GM12875 (cell line): Measurements from ENCODE around the gene HAUS1.

Experiments
- H3K4me3 ChIP-seq: one replicate; pipeline ENCODE4 v1.5.1; 2011; ENCODE audit warnings: low read depth, low read length, control low read depth
- TF ChIP-seq, protein P1 (sequence below): IDR thresholded peaks from 2 replicates; pipeline ENCODE4 v1.5.1; 2011; ENCODE audit warnings: low read depth, mild to moderate bottlenecking, control low read depth, inconsistent platforms, low read length, moderate library complexity, borderline replicate concordance; ENCODE audit not compliant: insufficient read depth

Gene HAUS1

GRCh38 chr18:46095532-46095931, 8.7 kb upstream of the HAUS1 start:
- H3K4me3 ChIP-seq: no peak overlapping the region
- TF ChIP-seq, protein P1, sequence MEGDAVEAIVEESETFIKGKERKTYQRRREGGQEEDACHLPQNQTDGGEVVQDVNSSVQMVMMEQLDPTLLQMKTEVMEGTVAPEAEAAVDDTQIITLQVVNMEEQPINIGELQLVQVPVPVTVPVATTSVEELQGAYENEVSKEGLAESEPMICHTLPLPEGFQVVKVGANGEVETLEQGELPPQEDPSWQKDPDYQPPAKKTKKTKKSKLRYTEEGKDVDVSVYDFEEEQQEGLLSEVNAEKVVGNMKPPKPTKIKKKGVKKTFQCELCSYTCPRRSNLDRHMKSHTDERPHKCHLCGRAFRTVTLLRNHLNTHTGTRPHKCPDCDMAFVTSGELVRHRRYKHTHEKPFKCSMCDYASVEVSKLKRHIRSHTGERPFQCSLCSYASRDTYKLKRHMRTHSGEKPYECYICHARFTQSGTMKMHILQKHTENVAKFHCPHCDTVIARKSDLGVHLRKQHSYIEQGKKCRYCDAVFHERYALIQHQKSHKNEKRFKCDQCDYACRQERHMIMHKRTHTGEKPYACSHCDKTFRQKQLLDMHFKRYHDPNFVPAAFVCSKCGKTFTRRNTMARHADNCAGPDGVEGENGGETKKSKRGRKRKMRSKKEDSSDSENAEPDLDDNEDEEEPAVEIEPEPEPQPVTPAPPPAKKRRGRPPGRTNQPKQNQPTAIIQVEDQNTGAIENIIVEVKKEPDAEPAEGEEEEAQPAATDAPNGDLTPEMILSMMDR: no peak

DNA sequence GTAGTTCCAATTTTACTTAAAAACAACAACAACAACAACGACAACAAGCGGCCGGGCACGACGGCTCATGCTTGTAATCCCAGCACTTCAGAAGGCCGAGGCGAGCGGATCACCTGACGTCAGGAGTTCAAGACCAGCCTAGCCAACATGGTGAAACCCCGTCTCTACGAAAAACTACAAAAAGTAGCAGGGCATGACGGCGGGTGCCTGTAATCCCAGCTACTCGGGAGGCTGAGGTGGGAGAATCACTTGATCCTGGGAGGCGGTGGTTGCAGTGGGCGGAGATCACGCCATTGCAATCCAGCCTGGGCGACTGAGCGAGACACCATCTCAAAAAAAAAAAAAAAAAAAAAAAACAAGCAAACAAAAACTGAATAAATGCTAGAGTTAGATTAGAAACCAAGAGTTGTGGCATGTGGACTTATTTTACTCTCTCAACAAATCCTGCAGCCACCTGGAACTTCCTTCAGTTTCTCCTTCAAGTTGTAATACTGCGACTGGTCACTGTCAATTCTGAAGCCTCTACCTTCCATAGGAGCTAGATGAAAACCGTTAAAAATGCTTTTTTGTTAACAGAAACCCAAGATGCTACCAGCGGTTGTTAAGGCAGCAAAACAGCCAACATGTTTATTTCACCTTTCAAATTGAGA, 7.4 kb upstream of the HAUS1 start:
- TF ChIP-seq, protein P1: no peak
- H3K4me3 ChIP-seq: peak overlapping the region; percentile 82

DNA sequence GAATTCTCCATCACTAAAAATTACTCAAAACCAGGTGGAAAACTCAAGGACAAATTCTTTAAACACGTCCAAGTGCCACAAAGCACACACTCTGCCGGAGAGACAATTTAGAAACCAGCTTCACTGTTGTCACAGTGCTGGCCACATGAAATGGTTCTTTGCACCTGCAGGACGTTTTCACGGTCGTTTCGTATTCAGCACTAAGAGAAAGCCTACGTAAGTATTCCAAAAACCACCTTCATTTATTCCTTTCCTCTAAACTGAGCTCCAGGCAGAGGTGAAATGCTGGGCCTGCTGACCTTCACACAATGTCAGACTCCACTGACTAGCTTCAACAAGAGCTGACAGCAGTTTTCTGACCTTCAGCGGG, 6.8 kb upstream of the HAUS1 start:
- TF ChIP-seq, protein P1: no peak
- peak overlapping the region; percentile 82 for H3K4me3 ChIP-seq

- TF ChIP-seq, protein P1: no peak
Observed at GRCh38 chr18:46097801-46098615, 6.2 kb upstream of the HAUS1 start, which contains the start of gene ATP5F1A. Gene ATP5F1A, minus strand, starts transcription at chr18:46098296. Its CDS starts 65 bp downstream, at chr18:46098231.

GRCh38 chr18:46098616-46098933, 5.6 kb upstream of the HAUS1 start:
- TF ChIP-seq, protein P1: no peak
- peak overlapping the region; percentile 82 for H3K4me3 ChIP-seq

More at GRCh38 chr18:46097801-46098615, 6.2 kb upstream of the HAUS1 start, which contains the start of gene ATP5F1A:
- peak within 1 kb of the TSS; percentile 82 for H3K4me3 ChIP-seq

- TF ChIP-seq, protein P1: no peak
- H3K4me3 ChIP-seq: no peak overlapping the region
Observed at GRCh38 chr18:46099463-46099862, 4.7 kb upstream of the HAUS1 start.

DNA sequence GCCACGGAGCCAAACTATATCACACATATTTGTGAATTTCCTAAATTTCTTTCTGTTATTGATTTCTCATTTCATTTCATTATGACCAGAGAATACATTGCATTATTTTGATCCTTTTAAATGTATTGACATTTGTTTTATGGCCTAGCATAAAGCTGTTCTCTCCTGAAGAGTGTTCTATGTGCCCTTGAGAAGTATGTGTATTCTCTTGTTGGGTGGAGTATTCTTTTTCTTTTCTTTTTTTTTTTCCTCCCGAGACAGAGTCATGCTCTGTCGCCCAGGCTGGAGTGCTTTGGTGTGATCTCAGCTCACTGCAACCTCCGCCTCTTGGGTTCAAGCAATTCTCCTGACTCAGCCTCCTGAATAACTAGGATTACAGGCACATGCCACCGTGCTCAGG, 5.2 kb downstream of the HAUS1 start:
- H3K4me3 ChIP-seq: no peak overlapping the region
- TF ChIP-seq, protein P1: no peak
